SW480 (cell line): ENCODE data around the gene SLC12A7.
"Not testable (repeated sequence)": the region's sequence is repeated elsewhere in the genome, so short reads cannot be mapped to it uniquely, and the experiment has no call there.

Experiments used
- DNase-seq: peaks from one replicate; pipeline ENCODE4 v3.0.0-alpha.2; 2016; ENCODE audit warnings: low spot score

SLC12A7 gene

DNA sequence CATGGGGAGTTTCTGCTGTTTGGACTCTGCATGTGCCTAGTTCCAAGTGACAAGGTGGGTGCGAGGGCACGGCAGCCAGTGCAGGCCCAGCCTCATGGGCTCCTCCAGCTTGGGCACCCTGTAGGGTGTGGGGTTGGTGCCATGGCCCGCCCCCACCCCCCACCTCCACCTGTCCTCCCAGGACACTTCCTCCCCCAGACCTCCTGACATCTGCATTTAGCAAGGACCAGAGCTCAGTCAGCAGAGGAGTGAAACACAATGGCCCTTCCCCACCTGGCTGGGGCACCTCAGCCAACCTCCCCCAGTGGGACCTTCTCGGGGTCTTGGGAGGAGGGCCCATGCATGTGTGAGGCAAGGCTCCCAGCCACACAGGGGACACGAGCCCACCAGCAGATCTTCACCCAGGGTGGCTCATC lies 105.2 kb downstream of the SLC12A7 start:
- DNase-seq: no peak

DNA sequence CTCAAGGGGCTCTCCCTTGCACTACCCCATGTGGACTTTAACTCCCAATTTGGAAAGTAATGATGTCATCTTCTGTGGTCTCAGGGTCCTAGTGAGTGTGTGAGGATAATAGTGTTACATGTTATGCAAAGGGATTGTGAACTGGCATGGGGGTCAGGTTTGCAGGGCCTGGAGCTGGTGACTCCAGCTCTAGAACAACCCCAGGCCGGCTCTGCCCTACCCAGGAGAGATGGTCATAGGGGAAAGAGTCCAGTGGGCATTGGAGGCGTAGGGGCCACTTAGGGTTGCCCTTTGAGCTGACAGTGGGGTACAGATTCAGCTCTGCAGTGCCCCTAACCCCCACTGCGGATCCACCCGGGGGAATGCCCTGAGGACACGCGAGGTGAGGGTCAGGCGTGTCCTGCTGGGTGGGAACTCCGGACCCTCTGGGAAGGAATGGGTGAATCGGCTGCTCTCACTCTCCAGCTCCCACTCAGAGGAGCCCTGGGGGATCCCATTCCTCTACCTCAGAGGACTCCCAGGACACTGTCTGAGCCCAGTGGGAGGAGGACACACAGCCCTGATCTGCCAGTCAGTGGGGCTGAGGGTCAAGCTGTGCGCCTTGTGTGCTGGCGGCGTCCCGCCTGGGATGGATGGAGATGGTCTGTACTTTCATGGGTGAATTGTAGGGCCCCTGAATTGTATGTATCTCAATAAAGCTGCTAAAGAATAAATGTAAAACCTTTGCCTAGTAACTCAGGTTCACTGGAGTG lies 105.8 kb downstream of the SLC12A7 start:
- no peak for DNase-seq

DNA sequence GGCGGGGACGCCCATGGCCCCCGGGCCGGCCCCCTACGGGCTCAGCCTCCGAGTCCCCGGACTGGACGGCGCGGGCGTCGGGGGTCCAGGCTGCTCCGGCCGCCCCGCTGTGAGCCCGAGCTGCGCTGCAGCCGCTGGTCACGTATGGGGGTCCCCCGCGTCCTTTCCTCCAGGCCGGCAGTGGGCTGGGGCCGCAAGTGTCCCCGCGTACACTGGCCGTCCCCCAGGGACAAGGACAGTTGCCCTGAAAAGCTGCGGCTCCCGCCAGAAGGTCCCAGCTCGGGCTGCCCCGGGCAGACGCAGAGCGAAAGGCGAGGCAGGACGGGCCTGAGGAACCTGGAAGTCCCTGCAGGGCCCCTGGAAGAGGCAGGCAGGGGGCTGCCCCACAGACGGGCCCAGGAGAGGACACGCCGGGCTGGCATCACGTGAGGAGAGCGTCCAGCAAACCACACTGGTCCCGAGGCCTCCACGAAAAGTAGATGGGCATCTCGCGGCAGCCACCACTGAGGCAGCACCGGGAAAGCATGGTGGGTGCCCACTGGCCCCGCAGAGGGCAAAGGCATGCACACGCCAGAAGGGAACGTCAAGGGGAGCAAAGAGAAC lies 106.5 kb downstream of the SLC12A7 start:
- DNase-seq: no peak

DNA sequence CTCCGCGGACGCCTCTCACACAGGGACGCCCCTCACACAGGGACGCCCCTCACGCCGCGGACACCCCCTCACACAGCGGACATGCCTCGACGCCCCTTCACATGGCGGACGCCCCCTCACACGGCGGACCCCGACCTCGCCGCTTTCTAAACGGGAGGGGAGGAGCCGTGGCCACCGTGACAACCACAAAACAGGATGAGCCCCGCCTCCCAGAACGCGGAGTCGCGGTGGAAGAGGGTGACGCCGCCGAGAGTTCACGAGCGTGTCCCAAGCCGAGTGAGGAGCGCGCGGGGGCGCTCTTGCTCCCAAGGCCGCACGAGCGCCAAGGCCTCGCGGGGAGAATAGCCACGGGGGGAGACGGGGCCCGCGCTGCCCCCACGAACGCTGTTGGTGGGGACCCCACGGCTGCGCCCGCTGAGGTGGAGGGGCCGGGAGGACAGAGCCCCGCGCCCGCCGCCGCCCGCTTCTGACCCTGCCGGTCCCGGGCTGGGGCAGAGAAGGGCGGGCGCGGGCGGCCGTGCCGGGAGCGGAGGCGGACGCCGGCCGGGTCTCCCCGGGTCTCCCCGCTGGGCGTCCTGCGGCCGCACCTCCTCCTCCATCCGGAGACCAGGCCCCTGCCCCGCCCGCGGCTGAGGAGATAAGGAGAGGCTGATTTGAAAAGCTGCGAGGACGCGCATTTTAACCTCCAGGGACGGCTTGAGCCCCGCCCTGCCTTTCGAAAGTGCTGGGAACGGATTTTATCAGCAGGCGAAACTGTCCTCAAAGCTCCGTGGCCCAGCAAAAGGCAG lies 107.2 kb downstream of the SLC12A7 start:
- peak; percentile 88 for DNase-seq

DNA sequence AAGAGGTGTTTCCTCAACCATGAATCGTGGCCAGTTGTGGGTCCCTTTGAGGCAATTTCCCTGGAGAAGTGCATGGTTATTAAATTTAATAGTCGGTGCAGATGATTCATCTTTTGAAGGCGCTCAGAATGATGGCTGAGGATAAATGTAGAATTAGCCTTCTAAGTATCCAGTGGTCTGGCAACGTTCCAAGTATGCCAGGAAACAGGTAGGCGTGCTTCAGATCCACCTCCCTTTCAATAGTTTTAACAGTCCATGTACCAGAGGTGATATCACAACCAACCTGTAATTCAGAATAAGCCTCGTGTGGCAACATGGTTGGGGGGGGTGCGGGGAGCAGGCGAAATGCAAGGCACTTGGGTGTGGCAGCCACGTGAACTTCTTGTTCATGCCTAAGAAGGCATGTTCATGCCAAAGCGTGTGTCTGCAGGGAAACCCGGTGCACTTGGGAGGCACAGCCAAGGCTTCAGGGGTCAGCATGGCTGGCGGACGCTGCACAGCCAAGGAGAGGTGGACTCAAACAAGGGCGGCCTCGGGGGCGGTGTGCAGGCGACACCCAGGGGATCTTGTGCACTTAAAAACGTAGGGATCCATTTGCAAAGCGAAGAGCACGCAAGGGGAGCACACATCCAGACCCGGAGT lies 108.4 kb downstream of the SLC12A7 start:
- DNase-seq: peak; percentile 100

DNA sequence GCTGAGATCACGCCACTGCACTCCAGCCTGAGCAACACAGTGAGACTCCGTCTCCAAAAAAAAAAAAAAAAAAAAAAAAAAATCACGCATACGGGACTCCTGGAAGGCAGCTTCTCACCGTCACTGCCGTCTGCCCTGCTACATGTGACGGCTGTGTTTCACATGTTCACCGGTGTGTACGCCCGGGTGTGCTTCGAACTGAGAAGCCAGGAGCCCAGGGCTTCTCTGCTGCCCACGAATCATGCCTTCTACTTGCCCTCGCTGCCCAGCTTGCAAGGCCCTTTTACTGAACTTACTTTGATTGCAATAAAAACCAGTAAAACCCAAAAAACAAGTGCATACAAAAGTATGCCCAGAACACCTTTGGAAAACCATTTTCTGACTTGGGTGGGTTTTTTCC lies 109.0 kb downstream of the SLC12A7 start:
- peak; percentile 57 for DNase-seq

DNA sequence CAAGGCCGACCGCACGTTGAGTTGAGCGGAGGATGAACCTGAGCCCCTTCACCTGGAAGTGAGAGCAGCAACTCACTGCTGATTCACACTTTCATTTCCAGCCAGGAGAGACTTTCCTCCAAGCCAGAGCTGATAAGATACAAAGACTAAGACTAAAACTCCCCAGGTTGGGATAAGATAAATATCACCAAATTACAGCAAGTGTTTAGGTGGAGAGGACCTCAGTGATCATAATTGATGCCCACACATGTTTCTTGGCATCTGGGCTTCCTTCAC lies 109.7 kb downstream of the SLC12A7 start:
- DNase-seq: no peak

DNA sequence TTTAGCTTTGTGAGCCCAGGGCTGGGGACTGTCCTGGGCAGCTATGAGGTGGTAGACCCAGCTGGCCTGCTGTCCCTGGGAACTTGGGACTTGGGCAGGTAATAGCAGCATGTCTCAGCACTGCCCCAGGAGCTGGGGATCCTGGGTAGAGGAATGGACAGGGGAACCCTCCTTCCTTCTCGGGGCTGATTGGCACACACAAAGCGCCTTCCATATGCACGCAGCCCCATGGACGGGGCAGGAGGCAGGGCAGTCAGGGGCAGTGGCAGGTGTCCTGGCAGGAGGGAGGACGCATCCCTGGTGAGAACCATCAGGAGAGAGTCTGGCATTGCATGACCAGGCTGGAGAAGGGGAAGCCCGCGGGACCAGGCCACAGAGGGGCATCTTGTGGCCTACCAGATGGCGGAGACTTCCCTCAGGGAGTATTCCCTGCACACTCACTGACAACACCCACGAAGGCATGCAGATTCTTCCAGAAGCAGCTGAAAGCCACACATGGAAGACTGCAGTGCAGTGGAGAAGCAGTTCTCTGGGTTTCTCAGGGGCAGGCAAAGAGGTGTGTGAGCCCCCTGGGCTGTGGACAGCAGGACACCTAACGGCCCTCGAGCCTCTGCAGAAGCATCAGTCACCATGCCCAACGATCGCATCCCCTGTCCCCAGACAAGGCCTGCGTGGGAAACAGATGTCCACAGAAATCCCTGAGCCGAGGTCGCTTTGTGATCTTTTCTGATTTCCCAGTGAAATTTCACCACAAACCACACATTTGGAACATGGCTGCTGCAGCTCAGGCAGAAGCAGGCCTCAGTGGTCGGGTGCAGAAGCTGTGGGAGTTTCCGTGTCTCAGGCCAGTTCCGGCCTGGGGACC lies 110.2 kb downstream of the SLC12A7 start:
- DNase-seq: no peak

DNA sequence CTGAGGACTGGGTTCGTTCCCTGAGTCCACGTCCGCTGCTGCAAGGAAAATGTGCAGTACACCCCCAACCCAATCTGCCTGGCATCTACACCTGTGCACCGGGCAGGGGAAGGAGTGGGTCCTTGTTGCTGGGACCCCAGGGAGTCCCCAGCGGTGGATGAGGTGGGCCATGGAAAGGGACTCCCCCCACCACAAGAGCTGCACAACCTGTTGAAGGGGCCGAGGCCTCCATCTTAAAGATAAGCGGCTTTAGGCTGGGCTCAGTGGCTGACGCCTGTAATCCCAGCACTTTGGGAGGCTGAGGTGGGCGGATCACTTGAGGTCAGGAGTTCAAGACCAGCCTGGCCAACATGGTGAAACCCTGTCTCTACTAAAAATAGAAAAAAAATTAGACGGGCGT lies 111.0 kb downstream of the SLC12A7 start:
- DNase-seq: not testable (repeated sequence)
